Frontal cortex (tissue), 4 donors: ENCODE data around the gene ANKRD13A. TPM values are rescaled to one million over a fixed set of nuclear protein-coding genes. Genes with fewer than 3 reads are reported as not detected.
"Not testable (repeated sequence)": the region's sequence is repeated elsewhere in the genome, so short reads cannot be mapped to it uniquely, and the experiment has no call there.

Experiments used
- DNase-seq, 2 donors: peaks; one replicate each; pipeline ENCODE4 v3.0.0; 2012; ENCODE audit warnings: low spot score in 2 of 2
- FAIRE-seq: peaks from 2 replicates; lab custom pipeline; 2012; peaks lifted over from hg19 to GRCh38; lab: Jason Lieb, UNC
- total RNA-seq: library from RNA; depleted of rRNA; stranded (reverse); fragments of >200 nt; gene quantifications from one replicate; pipeline ENCODE4 v1.2.3, GENCODE V29; 2014
- donor health status: control.
- donor health status: control.
- donor health status: control.

The ANKRD13A gene
- total RNA-seq, 1 donor from 2014 or later: 24.9 TPM

DNA sequence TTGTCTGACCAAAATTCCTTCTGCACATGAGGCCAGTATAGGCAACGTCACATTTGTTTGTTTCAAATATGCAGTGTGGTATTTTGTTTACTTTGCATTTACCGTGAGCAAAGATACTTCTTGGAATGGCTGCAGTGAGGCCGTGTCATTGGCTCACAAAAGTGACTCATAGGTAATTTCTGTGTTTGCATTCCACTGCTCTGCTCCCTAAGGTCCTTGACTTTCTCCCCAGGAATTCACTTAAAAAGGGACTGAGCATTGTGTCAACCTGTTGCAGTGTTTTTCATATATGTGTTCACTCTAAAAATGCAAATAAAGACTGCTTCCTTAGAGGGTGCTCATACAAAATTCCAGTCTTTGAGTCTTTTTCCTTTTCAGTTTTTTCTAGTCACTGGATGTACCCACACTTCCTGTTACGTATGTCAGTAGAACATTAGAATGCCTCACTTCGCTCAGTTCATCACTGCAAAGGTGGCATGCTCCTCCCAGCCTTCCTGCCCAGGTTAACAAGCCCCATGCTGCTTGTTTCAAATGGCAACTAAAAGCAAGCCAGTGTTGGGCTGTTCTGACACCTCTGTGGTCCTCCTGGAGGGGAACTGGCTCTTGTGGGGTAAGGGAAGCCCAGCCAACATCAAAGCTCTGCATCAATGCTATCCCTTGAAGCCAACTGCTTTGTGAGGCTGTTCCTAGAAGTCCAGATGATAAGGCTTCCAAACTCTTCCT, 40.0 kb downstream of the ANKRD13A start:
- DNase-seq (no peak), FAIRE-seq (no peak)

DNA sequence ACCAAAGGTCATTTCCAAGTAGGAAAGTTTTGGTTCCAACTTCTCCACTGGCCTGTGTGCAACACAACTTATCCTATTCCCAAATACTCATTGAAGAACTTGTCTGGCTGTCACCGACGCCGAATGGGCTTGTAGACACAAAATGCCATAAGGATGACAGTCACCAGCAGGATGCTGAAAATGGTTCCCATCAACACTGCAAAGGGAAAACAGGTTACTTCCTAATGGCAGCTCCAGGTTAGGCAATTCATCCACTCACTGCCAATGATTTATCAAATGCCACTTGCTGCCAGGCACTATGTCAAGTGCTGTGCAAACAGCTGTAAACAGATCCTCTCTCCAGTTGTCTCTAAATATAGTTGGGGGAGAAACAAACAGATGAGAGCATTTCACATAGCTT, 43.0 kb downstream of the ANKRD13A start:
- FAIRE-seq (no peak), DNase-seq (no peak)

DNA sequence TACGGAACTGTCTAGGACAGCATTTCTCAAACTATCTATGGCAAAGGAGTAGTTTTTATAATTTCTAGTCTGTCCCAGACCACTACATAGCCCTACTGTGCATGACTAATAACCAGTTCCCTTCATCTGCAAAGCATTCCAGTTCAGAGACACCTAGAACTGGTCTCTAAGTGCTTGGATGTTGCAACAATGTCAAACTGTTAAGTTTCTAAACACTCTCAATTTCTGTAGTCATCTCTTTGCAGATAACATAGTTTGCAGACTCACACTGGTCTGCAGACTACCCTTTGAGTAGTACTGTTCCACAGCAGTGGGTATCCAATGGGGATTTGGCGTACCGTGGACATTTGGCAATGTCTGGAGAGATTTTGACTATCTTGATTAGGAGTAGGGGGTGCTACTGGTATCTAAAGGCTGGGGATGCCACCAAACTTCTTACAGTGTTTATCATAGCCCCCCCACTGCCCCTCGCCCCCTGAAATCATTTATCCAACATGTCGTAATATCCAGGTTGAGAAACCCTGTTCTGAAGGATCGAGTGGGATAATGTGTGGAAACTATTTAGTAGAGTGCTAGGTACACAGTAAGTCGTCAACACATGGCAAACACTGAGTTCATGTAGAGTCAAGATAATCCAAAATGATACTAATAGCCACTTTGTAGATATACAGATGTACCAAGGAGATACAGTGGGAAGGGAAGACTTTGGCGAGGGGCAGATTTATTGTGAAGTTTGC, 47.4 kb downstream of the ANKRD13A start:
- no peak for DNase-seq
- FAIRE-seq: no peak

DNA sequence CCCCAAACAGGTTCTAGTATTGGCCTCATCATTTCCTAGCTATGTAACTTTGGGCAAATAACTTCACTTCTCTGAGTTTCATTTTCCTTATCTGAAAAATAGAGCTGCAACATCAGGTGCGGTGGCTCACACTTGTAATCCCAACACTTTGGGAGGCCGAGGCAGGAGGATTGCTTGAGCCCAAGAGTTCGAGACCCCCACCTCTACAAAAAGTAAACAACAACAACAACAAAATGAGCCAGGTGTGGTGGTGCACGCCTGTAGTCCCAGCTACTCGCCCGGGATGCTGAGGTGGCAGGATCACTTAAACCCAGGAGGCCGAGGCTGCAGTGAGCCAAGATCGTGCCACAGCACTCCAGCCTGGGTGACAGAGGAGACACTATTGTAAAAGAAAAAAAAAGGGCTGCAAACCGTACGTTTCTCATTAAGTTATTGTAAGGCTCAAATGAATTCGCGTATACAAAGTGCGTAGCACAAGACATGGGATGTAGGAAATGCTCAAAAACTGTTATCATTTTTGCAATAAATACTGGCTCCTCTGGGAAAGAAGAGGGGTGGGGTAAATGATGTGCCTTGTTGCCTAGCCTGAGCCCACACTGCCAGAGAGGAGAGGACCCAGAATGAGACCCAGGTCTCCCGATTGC, 48.2 kb downstream of the ANKRD13A start:
- DNase-seq: no peak
- FAIRE-seq: no peak

DNA sequence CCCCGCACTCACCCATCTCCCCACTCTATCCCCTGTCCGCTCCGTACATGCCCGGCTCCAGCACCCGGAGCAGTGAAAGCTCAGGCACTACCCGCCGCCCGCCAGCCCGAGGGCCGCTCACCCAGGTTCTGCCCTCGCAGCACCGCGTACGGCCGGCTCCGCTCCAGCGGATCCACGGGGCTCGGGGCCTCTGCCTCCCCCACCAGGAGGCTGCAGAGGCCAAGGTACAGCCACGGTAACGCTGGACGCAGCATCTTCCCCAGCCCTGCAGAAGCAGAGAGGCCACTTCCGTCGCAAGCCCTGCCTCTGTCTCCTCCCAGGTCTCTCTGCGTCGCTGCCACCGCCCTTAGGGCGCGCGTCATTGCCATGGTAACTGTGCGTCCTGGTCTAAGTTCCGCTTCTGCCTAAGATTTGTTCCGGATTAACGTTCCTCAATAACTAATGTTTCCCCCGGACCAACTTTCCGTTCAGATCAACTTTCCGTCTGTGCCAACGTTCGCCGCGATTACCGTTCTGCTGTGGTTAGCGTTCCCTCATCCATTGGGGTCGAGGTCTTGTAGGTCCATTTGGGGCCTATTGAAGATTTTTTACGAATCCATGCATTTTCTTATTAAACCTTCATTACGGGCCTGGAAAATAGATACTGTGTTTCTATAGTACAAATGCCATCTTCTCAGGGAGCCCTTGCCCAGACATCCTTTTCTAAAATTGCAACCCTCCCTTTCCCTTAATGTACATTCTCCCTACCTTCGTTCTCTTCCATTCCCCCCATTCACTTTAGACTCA, 49.2 kb downstream of the ANKRD13A start, which contains the start of gene C12orf76:
C12orf76 (minus strand) TSS at position 281 of the 786 bp plus-strand sequence; CDS start at position 254, 27 bp downstream.
- FAIRE-seq (no peak), DNase-seq (peak; percentile 73 to 93)

DNA sequence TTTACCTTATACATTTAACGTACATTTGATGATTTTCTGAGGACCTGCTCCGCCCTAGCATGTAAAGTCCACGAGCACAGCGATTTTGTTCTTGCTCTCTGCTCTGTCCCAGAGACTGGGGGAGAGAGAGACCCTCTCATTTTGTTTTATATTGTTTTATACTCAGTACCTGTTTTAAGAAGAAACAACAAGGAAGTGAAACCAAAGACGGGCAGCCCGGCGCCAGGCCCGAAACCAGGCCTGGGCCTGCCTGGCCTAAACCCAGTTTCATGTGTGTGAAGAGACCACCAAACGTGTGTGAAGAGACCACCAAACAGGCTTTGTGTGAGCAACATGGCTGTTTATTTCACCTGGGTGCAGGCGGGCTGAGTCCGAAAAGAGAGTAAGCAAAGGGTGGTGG, 49.8 kb downstream of the ANKRD13A start:
- DNase-seq, FAIRE-seq: not testable (repeated sequence)

DNA sequence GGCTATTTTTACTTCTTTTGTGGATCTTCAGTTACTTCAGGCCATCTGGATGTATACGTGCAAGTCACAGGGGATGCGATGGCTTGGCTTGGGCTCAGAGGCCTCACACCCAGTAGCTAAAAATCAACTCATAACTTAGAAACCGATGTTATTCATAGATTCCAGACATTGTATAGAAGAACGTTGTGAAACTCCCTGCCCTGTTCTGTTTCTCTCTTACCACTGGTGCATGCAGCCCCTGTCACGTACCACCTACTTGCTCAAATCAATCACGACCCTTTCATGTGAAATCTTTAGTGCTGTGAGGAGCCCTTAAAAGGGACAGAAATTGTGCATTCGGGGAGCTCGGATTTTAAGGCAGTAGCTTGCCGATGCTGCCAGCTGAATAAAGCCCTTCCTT, 50.4 kb downstream of the ANKRD13A start:
- DNase-seq: not testable (repeated sequence)

DNA sequence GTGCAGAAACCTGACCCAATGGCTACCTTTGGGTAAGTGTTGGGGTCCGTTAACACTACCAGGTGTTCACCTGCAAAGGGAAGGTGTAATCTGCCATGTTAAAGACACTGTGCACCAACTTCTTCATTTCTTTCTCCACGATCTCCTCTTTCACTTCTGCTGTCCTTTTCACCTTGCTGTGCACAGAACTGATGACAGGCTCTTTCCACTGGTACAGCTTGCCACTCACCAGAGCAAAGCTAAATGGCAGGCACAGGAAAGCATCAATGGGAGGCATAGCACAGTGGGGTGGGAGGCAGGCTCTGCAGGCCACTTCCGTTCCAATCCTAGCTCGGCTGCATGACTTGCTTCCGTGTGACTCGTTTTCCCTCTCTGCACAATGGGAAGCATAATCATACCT, 51.7 kb downstream of the ANKRD13A start:
- DNase-seq: no peak
- no peak for FAIRE-seq

More for the DNA sequence above, 50.4 kb downstream of the ANKRD13A start:
- FAIRE-seq: not testable (repeated sequence)

DNA sequence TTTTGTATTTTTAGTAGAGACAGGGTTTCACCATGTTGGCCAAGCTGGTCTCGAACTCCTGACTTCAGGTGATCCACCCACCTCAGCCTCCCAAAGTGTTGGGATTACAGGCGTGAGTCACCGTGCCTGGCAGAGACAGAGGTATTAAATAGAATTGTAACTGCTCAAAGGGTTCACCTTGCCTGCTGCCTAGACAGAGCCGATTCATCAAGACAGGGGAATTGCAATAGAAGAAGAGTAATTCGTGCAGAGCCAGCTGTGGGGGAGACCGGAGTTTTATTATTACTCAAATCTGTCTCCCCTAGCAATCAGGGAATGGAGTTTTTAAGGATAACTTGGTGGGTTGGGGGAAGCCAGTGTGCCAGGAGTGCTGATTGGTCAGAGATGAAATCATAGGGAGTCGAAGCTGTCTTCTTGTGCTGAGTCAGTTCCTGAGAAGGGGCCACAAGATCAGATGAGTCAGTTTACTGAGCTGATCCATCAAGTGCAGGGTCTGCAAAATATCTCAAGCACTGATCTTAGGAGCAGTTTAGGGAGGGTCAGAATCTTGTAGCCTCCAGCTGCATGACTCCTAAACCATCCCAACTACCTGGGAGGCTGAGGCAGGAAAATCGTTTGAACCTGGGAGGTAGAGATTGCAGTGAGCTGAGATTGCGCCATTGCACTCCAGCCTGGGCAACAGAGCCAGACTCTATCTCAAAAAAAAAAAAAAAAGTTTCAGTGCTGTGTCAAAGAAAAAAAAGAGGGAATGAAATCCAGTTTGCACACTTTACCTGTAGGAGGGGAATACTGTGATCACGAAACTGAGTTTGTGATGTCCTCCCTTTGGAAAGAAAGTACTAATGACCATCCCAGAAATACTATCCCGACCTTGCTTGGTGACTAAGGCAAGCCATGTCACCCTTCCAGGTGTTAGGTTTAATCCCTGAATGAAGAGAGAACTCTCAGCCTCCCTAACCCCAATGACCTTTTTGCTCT, 56.4 kb downstream of the ANKRD13A start:
- DNase-seq, FAIRE-seq: not testable (repeated sequence)

DNA sequence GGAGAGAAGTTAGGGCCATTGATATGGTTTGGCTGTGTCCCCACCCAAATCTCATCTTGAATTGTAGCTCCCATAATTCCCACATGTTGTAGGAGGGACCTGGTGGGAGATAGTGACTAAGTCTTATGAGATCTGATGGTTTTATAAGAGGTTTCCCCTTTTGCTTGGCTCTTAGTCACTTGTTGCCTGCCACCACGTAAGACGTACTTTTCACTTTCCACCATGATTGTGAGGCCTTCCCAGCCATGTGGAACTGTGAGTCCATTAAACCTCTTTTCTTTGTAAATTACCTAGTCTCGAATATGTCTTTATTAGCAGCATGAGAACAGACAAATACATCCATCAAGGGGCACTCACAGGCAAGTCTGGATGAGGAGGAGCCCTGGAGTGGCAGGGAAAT, 57.4 kb downstream of the ANKRD13A start:
- not testable (repeated sequence) for FAIRE-seq, DNase-seq

DNA sequence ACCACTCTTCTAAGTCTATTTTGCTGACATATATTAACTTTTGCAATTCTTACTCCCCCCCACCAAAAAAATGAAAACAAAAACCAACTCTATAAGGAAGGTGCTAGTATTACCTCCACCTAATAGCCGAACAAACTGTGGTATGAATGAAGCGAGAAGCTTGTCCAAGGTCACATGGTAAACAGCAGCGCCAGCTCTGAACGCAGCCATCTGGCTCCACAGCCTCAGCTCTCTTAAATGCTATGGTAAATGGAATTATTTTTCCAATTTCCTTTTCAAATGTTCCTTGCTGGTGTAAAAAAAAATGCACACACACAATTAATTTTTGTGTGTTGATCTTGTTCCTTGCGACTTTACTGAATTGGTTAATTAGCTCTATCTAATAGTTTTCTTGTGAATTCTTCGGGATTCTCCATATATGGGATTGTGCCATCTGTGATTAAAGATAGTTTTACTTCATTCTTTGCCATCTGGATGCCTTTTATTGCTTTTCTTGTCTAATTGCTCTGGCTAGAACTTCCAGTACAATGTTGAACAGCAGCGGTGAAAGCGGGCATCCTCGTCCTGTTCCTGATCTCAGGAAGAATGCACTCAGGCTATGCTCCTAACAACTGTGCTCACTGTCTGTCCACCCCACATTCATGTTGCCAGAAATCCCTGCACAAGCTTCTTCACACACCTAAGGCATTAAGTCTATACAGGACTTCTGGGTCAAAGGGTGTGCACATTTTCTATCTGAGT, 59.8 kb downstream of the ANKRD13A start:
- FAIRE-seq (no peak), DNase-seq (no peak)

DNA sequence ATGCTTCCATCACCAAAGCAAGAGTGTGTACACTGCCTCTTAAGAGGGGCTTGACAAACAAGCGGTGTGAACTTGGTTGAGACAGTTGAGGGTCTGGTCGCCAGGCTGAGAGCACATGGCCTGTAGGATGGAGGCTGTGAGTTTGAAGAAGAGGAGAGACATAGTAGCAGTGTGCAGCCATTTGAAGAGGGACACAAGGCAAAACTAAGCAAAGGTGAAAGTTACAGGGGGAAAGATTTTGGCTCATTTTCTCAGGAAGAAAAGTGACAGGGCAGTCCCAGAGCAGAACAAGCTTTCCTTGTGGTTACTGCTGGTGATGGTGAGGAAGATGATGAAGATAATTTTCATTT, 60.4 kb downstream of the ANKRD13A start:
- DNase-seq: no peak
- no peak for FAIRE-seq

DNA sequence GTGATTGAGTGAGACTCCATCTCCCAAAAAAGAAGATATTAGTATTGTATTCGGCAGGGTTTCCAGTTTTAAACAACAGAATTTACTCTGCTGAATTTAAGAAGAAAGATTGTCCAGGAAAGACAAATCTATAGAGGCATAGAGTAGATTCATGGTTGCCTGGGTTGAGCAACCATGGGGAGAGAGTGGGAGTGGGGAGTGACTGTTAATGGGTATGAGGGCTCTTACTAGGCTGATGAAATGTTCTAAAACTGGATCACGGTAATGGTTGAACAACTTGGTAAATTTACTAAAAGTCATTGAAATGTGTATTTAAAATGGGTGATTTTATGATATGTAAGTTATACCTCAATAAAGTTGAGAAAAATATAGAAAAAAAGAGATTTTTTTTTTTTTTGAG, 63.0 kb downstream of the ANKRD13A start:
- DNase-seq: no peak
- no peak for FAIRE-seq

DNA sequence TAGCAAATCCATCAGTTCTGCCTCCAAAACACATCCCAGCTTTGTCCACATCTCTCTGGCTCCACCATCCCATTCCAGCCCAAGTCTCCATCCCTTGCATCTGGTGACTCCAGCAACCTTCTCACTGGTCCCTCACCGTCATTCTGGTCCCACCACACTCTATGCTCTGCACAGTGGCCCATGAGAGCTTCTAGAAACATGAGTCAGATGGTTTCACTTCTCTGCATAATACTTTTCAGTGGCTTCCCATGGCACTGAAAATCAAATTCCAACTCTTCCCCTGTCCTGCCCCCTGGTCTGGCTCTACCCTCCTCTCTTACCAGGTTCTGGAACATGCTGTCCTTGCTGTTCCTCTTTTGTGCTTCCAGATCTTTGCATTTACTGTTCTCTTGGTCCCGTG, 66.3 kb downstream of the ANKRD13A start:
- FAIRE-seq (no peak), DNase-seq (no peak)

DNA sequence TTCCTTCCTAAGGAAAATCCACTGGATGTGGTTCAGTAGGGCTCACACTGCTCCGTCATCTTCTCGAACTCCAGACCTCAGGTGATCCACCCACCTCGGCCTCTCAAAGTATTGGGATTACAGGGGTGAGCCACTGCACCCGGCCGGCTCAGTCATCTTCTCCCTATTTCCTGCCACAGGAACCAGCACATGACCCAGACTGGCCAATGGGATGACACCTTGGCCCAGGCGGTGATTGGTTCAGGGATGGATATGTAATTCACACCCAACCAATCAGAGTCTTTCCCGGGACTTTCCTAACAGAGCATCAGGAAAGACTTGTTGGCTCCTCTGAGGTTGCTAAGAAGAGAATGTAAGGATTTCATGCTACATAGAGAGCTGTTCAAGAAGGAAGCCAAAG, 68.3 kb downstream of the ANKRD13A start:
- DNase-seq: no peak
- no peak for FAIRE-seq

DNA sequence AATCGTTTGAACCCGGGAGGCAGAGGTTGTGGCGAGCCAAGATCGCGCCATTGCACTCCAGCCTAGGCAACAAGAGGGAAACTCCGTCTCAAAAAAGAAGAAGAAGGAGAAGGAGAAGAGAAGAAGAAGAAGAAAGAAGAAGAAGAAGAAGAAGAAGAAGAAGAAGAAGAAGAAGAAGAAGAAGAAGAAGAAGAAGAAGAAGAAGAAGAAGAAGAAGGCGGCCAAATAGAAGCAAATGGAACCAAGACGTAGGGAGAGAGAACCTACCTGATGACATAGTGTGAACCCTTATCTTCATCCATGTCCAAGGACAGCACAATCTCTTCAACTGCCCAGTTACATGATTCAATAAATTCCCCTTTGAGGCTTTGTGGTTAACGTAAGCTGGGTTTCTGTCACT, 68.9 kb downstream of the ANKRD13A start:
- not testable (repeated sequence) for FAIRE-seq

DNA sequence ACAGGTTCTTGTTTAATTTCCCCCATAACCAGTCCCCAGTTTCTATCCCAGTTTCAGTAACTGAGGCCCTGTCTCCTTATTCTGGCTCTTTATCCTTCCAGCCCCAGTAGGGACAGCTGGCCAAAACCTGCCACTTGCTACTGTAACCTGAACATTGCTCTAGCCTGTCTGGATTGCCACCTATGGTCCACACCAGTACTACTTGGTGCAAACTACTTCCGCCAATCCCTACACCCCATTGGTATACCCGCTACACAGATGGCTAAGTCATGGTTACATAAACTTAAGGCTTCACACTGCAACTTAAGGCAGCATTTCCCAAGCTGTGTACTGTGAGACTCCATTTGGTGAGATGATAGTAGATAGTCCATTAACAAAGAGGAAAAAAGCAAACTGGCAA, 69.4 kb downstream of the ANKRD13A start:
- FAIRE-seq: no peak
- no peak for DNase-seq

More for the DNA sequence above, 68.9 kb downstream of the ANKRD13A start:
- not testable (repeated sequence) for DNase-seq

DNA sequence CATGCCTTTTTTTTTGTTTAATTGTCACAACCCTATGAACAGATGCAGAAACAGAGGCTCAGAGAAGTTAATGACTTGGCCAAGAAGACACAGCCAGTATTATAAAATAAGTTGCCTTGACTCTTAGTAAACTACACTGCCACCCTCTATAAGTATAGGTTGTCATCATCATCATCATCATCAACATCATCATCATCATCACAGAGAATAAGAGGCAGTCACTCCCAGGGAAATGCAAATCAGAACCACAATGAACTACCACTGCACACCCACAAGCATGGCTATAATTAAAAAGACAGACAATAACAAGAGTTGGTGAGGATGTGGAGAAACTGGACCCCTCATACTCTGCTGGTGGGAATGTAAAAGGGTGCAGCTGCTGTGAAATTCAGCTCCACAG, 72.3 kb downstream of the ANKRD13A start:
- FAIRE-seq (no peak), DNase-seq (no peak)
